A673 (cell line): Measurements from ENCODE around the gene SEMA6D. TPM values are rescaled to one million over a fixed set of nuclear protein-coding genes. Genes with fewer than 3 reads are reported as not detected.

Experiments used
- BruUV-seq: library from RNA; stranded (reverse); fragments of 400-500 nt; replicated peaks from 2 replicates; lab custom pipeline; 2021; lab: Mats Ljungman, UMichigan
- CTCF ChIA-PET: fragments of 300-600 bp; sonication (Branson Sonifier 250); formaldehyde crosslinking; loops from one replicate; lab custom pipeline; 2022; ENCODE audit warnings: antibody characterized with exemption; lab: Charles Lee
- POLR2A ChIA-PET: fragments of 300-600 bp; sonication (Branson Sonifier 250); formaldehyde crosslinking; loops from one replicate; lab custom pipeline; 2022; ENCODE audit warnings: antibody characterized with exemption; ENCODE audit not compliant: low non-redundant PET; lab: Charles Lee
- DNase-seq: peaks from one replicate; pipeline ENCODE4 v3.0.0-alpha.2; 2015; ENCODE audit warnings: low spot score
- H3K27ac ChIP-seq: fragments of 200-600 bp; sonication (generic); 2 replicates; pipeline ENCODE4 v1.5.1; 2016; ENCODE audit warnings: mixed run types, low read depth, mild to moderate bottlenecking, mixed read lengths, antibody characterized with exemption, low read length; ENCODE audit not compliant: poor library complexity, severe bottlenecking
- H3K27me3 ChIP-seq: fragments of 200-600 bp; sonication (generic); replicated peaks from 2 replicates; pipeline ENCODE4 v1.6.1; 2017; ENCODE audit warnings: mixed run types, low read depth, mild to moderate bottlenecking, mixed read lengths, antibody characterized with exemption, low read length; ENCODE audit not compliant: insufficient read depth, poor library complexity
- H3K36me3 ChIP-seq: fragments of 200-600 bp; sonication (generic); 2 replicates; pipeline ENCODE4 v1.6.1; 2016; ENCODE audit warnings: mixed run types, mild to moderate bottlenecking, mixed read lengths, antibody characterized with exemption, low read length; ENCODE audit not compliant: insufficient read depth, poor library complexity, severe bottlenecking
- H3K4me1 ChIP-seq: fragments of 200-600 bp; sonication (generic); 2 replicates; pipeline ENCODE4 v1.6.1; 2017; ENCODE audit warnings: mixed run types, mild to moderate bottlenecking, mixed read lengths, antibody characterized with exemption, low read length; ENCODE audit not compliant: insufficient read depth, poor library complexity, severe bottlenecking
- H3K4me3 ChIP-seq: fragments of 200-600 bp; sonication (generic); 2 replicates; pipeline ENCODE4 v1.5.1; 2016; ENCODE audit warnings: low read depth, mixed run types, mild to moderate bottlenecking, mixed read lengths, low read length; ENCODE audit not compliant: poor library complexity, severe bottlenecking
- H3K9me3 ChIP-seq: fragments of 200-600 bp; sonication (generic); 2 replicates; pipeline ENCODE4 v1.6.1; 2016; ENCODE audit warnings: mixed run types, low read depth, mild to moderate bottlenecking, mixed read lengths, antibody characterized with exemption, low read length; ENCODE audit not compliant: poor library complexity, severe bottlenecking
- CTCF ChIP-seq: fragments of 300-800, 200-600 bp; sonication (generic); conservative IDR thresholded peaks from 2 replicates; pipeline ENCODE4 v1.5.1; 2017; ENCODE audit warnings: low read depth, mild to moderate bottlenecking, antibody characterized with exemption, low read length, moderate library complexity, mixed read lengths
- EZH2 ChIP-seq: fragments of 200-600 bp; sonication (generic); IDR thresholded peaks from 2 replicates; pipeline ENCODE4 v1.6.1; 2017; ENCODE audit warnings: borderline replicate concordance, low read depth, mild to moderate bottlenecking, mixed read lengths, antibody characterized with exemption, low read length; ENCODE audit not compliant: poor library complexity, severe bottlenecking
- intact Hi-C: fragments of 100-400 bp; cut with micrococcal nuclease; formaldehyde crosslinking; loops from one replicate; pipeline ENCODE4 v1.10.0; 2022; ENCODE audit not compliant: unreplicated experiment
- total RNA-seq: library from RNA; stranded (reverse); gene quantifications from 2 replicates; pipeline ENCODE4 v1.2.3, GENCODE V29; 2021

Gene SEMA6D
- total RNA-seq, 1 experiment from 2014 or later = 11.0 TPM

GRCh38 chr15:47727676-47728075 lies 10.4 kb downstream of the SEMA6D start:
- H3K9me3 ChIP-seq = no peaks in the 10 kb centered on the region
- ChIA-PET CTCF (no interaction called here), POLR2A (no interaction called here)
- intact Hi-C loops = no loop called here
- no peaks in the 10 kb centered on the region for H3K36me3 ChIP-seq
- H3K27ac ChIP-seq = no peak overlapping the region
- no TSS peak for BruUV-seq
- H3K27me3 ChIP-seq = no peaks in the 10 kb centered on the region
- no peak for DNase-seq
- peaks cover 17% of the 10 kb centered on the region for H3K4me1 ChIP-seq
- H3K4me3 ChIP-seq = no peak overlapping the region
- TF ChIP-seq EZH2 (no peak), CTCF (no peak)

GRCh38 chr15:47728426-47728825 lies 11.1 kb downstream of the SEMA6D start:
- CTCF ChIA-PET = no interaction called here
- H3K4me3 ChIP-seq = no peak overlapping the region
- TF ChIP-seq CTCF (no peak), EZH2 (no peak)
- no peaks in the 10 kb centered on the region for H3K9me3 ChIP-seq
- no peak for DNase-seq
- POLR2A ChIA-PET = no interaction called here
- H3K4me1 ChIP-seq = peaks cover 22% of the 10 kb centered on the region
- no peaks in the 10 kb centered on the region for H3K27me3 ChIP-seq
- no peak overlapping the region for H3K27ac ChIP-seq
- no TSS peak for BruUV-seq
- no peaks in the 10 kb centered on the region for H3K36me3 ChIP-seq
- intact Hi-C loops = no loop called here

GRCh38 chr15:47728886-47729285 lies 11.6 kb downstream of the SEMA6D start:
- Histone ChIP-seq H3K27me3 (no peaks in the 10 kb centered on the region), H3K27ac (no peak overlapping the region), H3K36me3 (no peaks in the 10 kb centered on the region), H3K4me3 (no peak overlapping the region), H3K4me1 (peaks cover 22% of the 10 kb centered on the region), H3K9me3 (no peaks in the 10 kb centered on the region)
- no TSS peak for BruUV-seq
- POLR2A ChIA-PET = no interaction called here
- DNase-seq = no peak
- no peak for TF ChIP-seq EZH2
- TF ChIP-seq CTCF = no peak
- CTCF ChIA-PET = no interaction called here
- intact Hi-C loops = no loop called here
